HG03066 (cell line): ENCODE results near the gene ROMO1.
"Not testable (repeated sequence)": the region's sequence is repeated elsewhere in the genome, so short reads cannot be mapped to it uniquely, and the experiment has no call there.

ENCODE experiments used
- ATAC-seq: cut with Tn5 transposase; IDR thresholded peaks from one replicate; pipeline ENCODE4 v1.9.1; 2021; ENCODE audit warnings: low read depth; ENCODE audit not compliant: unreplicated experiment

The ROMO1 gene

GRCh38 chr20:35680452-35681183 is 18.6 kb upstream of the ROMO1 start:
- no peak for ATAC-seq

- ATAC-seq = no peak
Observed at GRCh38 chr20:35681960-35682359, 17.2 kb upstream of the ROMO1 start.

- ATAC-seq = not testable (repeated sequence)
Observed at GRCh38 chr20:35685368-35685767, 13.8 kb upstream of the ROMO1 start.

- ATAC-seq = not testable (repeated sequence)
Observed at GRCh38 chr20:35686872-35687271, 12.3 kb upstream of the ROMO1 start.

- no peak for ATAC-seq
Observed at GRCh38 chr20:35690265-35690664, 8.9 kb upstream of the ROMO1 start.

- no peak for ATAC-seq
Observed at GRCh38 chr20:35695245-35695749, 3.9 kb upstream of the ROMO1 start.

- no peak for ATAC-seq
Observed at GRCh38 chr20:35695978-35696377, 3.2 kb upstream of the ROMO1 start.

- no peak for ATAC-seq
Observed at GRCh38 chr20:35697696-35698297, 1.4 kb upstream of the ROMO1 start.

- peak; percentile 31 for ATAC-seq
Observed at GRCh38 chr20:35698298-35699126, 693 bp upstream of the ROMO1 start.

- no peak for ATAC-seq
Observed at GRCh38 chr20:35699957-35700624, 886 bp downstream of the ROMO1 start.

GRCh38 chr20:35700625-35701148 is 1.5 kb downstream of the ROMO1 start:
- ATAC-seq = no peak

GRCh38 chr20:35702051-35702823 is 3.0 kb downstream of the ROMO1 start:
- no peak for ATAC-seq

- no peak for ATAC-seq
Observed at GRCh38 chr20:35702824-35703695, 3.9 kb downstream of the ROMO1 start.

- no peak for ATAC-seq
Observed at GRCh38 chr20:35704514-35705261, 5.5 kb downstream of the ROMO1 start.

- ATAC-seq = not testable (repeated sequence)
Observed at GRCh38 chr20:35705894-35706293, 6.7 kb downstream of the ROMO1 start.

- not testable (repeated sequence) for ATAC-seq
Observed at GRCh38 chr20:35706591-35707529, 7.7 kb downstream of the ROMO1 start.

- ATAC-seq = no peak
Observed at GRCh38 chr20:35708502-35708901, 9.3 kb downstream of the ROMO1 start.
